ENCODE data around the gene FIBP. TPM values are rescaled to one million over a fixed set of nuclear protein-coding genes. Genes with fewer than 3 reads are reported as not detected.
"Not testable (repeated sequence)": the region's sequence is repeated elsewhere in the genome, so short reads cannot be mapped to it uniquely, and the experiment has no call there.

FIBP gene
- total RNA-seq, 1 experiment from 2014 or later: 89.5 TPM

GRCh38 chr11:65854161-65854592 lies 34.1 kb downstream of the FIBP start:
- in situ Hi-C loops (cut with HindIII; ENCODE audit: low pct_unique_long_range_greater_than_20kb, low sequenced_read_pairs): no loop called here
- no peak for DNase-seq (ENCODE audit: low read depth)

GRCh38 chr11:65853246-65853979 lies 34.9 kb downstream of the FIBP start:
- no peak for DNase-seq (ENCODE audit: low read depth)
- in situ Hi-C loops (cut with HindIII; ENCODE audit: low pct_unique_long_range_greater_than_20kb, low sequenced_read_pairs): no loop called here

- in situ Hi-C loops (cut with HindIII; ENCODE audit: low pct_unique_long_range_greater_than_20kb, low sequenced_read_pairs): no loop called here
Observed at GRCh38 chr11:65852508-65853245, 35.6 kb downstream of the FIBP start.

GRCh38 chr11:65851811-65852507 lies 36.3 kb downstream of the FIBP start:
- in situ Hi-C loops (cut with HindIII; ENCODE audit: low pct_unique_long_range_greater_than_20kb, low sequenced_read_pairs): no loop called here
- no peak for DNase-seq (ENCODE audit: low read depth)

More at GRCh38 chr11:65852508-65853245, 35.6 kb downstream of the FIBP start:
- no peak for DNase-seq (ENCODE audit: low read depth)

GRCh38 chr11:65851083-65851579 lies 37.1 kb downstream of the FIBP start:
- no peak for DNase-seq (ENCODE audit: low read depth)
- in situ Hi-C loops (cut with HindIII; ENCODE audit: low pct_unique_long_range_greater_than_20kb, low sequenced_read_pairs): no loop called here

- DNase-seq (ENCODE audit: low read depth): no peak
- in situ Hi-C loops (cut with HindIII; ENCODE audit: low pct_unique_long_range_greater_than_20kb, low sequenced_read_pairs): no loop called here
Observed at GRCh38 chr11:65850217-65851082, 37.8 kb downstream of the FIBP start.

GRCh38 chr11:65849771-65850216 lies 38.5 kb downstream of the FIBP start:
- no peak for DNase-seq (ENCODE audit: low read depth)
- in situ Hi-C loops (cut with HindIII; ENCODE audit: low pct_unique_long_range_greater_than_20kb, low sequenced_read_pairs): no loop called here

GRCh38 chr11:65849366-65849765 lies 38.9 kb downstream of the FIBP start:
- in situ Hi-C loops (cut with HindIII; ENCODE audit: low pct_unique_long_range_greater_than_20kb, low sequenced_read_pairs): no loop called here
- DNase-seq (ENCODE audit: low read depth): no peak

GRCh38 chr11:65848693-65849092 lies 39.6 kb downstream of the FIBP start:
- in situ Hi-C loops (cut with HindIII; ENCODE audit: low pct_unique_long_range_greater_than_20kb, low sequenced_read_pairs); DNase-seq (ENCODE audit: low read depth): not testable (repeated sequence)

- in situ Hi-C loops (cut with HindIII; ENCODE audit: low pct_unique_long_range_greater_than_20kb, low sequenced_read_pairs): no loop called here
- no peak for DNase-seq (ENCODE audit: low read depth)
Observed at GRCh38 chr11:65847746-65848145, 40.5 kb downstream of the FIBP start.

GRCh38 chr11:65844231-65844872 lies 43.9 kb downstream of the FIBP start:
- in situ Hi-C loops (cut with HindIII; ENCODE audit: low pct_unique_long_range_greater_than_20kb, low sequenced_read_pairs): no loop called here

GRCh38 chr11:65843811-65844210 lies 44.5 kb downstream of the FIBP start:
- no peak for DNase-seq (ENCODE audit: low read depth)
- in situ Hi-C loops (cut with HindIII; ENCODE audit: low pct_unique_long_range_greater_than_20kb, low sequenced_read_pairs): no loop called here

More at GRCh38 chr11:65844231-65844872, 43.9 kb downstream of the FIBP start:
- no peak for DNase-seq (ENCODE audit: low read depth)

GRCh38 chr11:65842144-65842543 lies 46.1 kb downstream of the FIBP start:
- no peak for DNase-seq (ENCODE audit: low read depth)
- in situ Hi-C loops (cut with HindIII; ENCODE audit: low pct_unique_long_range_greater_than_20kb, low sequenced_read_pairs): no loop called here

- no peak for DNase-seq (ENCODE audit: low read depth)
- in situ Hi-C loops (cut with HindIII; ENCODE audit: low pct_unique_long_range_greater_than_20kb, low sequenced_read_pairs): no loop called here
Observed at GRCh38 chr11:65834202-65834601, 54.1 kb downstream of the FIBP start.

All from Caki2 (cell line).